ENCODE data around the gene ARL14EP.

Gene ARL14EP

GRCh38 chr11:30329150-30329940 lies 6.4 kb downstream of the ARL14EP start:
- DNase-seq = no peak

- no peak for DNase-seq
These were observed 10.5 kb downstream of the ARL14EP start for GRCh38 chr11:30333405-30333804.

DNA sequence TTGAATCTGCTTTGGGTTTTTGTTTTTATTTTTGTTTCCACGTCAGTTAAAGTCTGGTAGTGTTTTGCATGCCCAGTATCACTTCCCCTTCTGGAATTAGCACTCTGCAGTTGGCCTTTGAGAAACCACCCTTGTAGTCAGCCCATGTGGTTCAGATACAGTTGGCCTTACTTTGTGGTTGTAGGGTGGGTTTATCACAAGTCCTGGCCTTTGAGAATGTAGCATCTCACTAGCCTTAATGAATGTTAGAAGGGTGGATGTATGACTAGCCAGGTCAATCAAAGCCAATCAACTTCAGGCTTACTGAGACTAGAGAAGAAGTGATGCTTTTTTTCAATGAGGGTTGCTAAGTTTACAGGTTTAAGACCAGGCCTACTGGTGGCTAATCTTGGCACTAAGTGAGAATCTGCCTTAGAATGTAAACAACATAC lies 19.8 kb downstream of the ARL14EP start:
- no peak for DNase-seq

DNA sequence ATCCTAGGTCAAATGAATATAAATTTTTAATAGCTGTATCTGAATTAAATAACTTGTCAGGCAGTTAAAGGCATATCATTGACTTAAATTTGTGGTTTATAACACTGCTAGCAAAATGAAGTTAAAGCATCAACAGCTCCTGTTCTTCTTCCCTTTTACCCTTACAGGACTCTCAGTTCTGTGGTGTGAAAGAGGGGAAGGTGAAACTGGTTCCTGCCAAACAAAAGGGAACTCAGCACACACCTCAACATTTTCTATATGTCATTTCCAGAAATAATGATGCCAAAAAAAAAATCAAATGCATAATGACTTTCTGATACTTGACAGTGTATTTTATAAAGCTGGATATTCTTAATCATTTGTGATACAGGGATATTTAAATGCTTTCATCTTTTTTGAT lies 21.2 kb downstream of the ARL14EP start:
- no peak for DNase-seq

DNA sequence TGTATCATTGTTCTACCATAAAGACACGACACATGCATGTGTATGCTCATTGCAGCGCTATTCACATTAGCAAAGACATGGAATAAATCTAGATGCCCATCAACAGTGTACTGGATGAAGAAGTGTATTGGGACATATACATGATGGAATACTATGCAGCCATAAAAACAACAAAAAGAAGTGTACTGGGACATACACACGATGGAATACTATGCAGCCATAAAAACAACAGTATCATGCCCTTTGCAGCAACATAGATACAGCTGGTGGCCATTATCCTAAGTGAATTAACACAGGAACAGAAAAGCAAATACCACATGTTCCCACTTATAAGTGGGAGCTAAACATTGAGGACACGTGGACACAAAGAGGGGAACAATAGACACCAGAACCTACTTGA lies 22.7 kb downstream of the ARL14EP start:
- DNase-seq = no peak

- DNase-seq = no peak
These were observed 23.3 kb downstream of the ARL14EP start for GRCh38 chr11:30346068-30346688.

- DNase-seq = no peak
These were observed 25.1 kb downstream of the ARL14EP start for GRCh38 chr11:30348035-30348434.

DNA sequence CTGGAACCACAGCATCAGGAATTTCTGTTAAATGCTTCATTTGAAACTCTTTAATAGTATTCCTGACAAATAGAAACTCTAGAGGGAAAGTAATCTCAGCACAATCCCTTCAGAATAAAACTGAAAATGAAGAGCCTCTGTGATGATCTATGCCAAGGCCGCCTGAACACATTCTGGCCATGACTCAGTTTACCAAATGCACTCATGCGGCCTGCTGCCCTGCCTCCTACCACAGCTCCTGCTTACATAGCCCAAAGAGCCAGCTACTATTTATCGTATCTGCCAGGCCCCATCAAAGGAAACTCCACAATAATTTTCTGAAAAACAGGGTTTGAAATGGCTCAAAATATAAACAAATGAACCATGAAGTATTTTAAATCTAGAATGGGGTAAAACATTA lies 27.0 kb downstream of the ARL14EP start:
- no peak for DNase-seq

DNA sequence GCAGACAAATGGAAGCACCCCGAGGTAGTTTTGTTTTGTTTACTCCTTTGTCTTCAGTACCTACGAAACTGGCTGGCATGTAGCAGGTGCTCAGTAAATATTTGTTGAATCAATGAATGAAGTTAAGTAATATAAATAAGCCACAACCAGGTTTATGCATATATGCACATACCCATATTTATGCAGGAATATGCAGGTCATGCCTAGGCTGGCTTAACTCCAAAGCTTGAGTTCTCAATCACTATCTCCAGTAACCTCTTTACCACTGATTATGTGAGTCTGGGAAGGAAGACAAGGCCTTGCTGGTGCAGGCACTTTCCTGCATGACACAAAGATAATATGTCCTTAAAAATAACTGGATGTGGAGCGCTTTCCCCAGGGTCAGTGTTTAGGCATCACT lies 27.5 kb downstream of the ARL14EP start:
- no peak for DNase-seq

DNA sequence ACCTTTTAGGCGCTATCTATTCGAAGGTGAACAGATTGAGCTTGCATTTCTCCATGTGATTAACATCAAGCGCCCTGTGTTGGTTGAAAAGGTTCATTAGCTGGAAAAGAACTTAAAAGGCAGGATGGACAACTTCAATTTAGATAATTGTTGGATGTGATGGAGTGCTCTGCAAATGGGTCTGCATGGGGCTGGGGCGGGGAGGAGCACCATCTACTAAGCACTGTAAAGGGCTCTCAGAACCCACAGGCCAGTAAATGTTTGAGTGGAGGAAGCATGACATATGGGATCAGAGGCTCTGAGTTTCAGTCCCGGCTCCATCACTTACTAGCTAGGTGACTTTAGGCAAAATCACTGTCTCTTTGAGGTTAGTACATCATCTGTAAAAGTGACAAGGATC lies 28.2 kb downstream of the ARL14EP start:
- no peak for DNase-seq

- DNase-seq = no peak
These were observed 33.5 kb downstream of the ARL14EP start for GRCh38 chr11:30356391-30356790.

DNA sequence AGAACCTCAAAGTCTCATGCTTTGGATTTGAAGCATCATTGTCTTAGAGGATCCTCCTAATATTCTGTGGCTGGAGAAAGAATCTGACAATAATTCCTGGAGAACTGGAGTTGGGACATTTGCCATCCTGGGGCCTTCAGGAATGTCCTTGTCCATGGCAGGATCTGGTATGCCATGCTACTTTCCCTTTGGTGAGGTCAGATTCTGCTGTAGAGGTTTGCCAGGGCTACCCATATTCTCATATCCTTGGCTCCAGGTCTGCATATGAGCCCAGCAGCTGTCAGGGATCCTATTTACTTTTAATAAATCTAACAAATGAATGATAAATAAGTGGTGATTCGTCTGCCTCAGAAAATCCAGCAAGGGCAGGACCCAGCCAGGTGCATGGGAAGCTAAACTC lies 35.0 kb downstream of the ARL14EP start:
- no peak for DNase-seq

DNA sequence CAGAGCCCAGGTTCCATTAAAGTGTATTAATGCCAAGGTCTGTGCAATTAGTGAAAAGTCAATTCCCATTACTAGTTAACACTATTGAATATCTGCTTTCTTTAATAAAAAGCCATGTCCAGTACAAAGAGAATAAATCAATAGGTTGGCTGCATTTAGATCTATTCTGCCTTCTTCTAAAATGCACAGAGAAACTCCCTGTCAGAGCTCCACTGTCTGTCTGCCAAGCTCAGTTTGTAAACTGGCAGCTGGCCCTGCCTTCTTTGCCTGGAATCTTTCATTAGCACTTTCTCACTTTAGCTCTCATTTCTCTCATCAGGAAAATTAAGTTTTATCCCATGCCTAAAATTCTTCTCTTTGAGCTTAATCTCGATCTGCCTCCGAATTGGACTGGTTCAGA lies 35.6 kb downstream of the ARL14EP start:
- no peak for DNase-seq

GRCh38 chr11:30360741-30361140 lies 37.8 kb downstream of the ARL14EP start:
- no peak for DNase-seq

- no peak for DNase-seq
These were observed 41.4 kb downstream of the ARL14EP start for GRCh38 chr11:30364139-30364836.

- no peak for DNase-seq
These were observed 42.1 kb downstream of the ARL14EP start for GRCh38 chr11:30364837-30365482.

- DNase-seq = no peak
These were observed 43.1 kb downstream of the ARL14EP start for GRCh38 chr11:30365793-30366517.

DNA sequence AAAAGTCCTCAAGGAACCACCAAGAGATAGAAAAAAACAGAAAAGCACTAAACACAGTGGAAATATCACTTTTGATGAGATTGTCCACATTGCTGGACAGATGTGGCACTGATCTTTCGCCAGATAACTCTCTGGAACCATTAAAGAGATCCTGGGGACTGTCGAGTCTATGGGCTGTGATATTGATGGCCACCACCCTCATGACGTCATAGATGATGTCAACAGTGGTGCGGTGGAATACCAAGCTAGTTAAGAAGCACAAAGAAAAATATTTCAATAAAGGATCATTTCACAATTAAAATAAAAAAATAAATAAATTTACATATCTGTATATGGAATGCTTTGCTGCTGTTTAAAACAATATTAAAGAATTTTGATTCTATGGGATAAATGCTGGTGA lies 45.5 kb downstream of the ARL14EP start:
- DNase-seq = no peak

GRCh38 chr11:30370164-30370563 lies 47.3 kb downstream of the ARL14EP start:
- DNase-seq = no peak

DNA sequence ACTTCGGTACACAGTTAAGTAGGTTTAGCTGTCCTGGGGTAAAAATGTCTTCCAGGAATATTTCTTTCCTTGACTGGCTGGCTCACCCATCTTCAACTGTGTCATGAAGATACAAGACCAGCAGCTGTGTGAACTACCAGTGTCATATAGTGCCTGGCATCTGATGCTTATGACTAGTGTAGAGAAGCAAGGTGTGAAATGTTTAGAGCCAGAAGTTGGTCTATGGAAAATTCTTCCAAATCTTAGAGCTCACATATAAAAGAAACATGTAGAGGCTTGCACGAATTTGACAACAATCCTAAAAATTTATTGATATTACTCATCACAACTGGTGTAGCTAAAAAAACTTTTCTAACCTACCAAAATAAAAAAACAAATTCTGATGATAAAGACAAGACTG lies 54.4 kb downstream of the ARL14EP start:
- DNase-seq = no peak

DNA sequence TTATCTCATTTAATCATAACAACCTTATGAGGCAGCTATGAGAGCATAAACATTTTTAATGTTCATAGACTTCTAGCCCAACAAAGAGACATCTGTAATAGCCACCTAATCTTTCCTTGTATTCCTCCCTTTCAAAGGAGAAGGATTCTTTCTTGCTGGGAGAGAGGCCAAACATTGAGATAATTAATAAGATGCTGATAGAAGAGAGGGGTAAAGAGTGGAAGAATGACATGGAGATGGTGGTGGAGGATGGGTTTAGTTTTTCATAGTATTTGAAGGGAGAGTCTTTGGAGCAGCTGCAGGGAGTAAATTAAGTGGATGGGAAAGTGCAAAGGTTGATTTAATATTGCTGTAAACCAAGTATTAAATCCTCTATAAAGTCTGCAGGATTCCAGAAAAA lies 57.9 kb downstream of the ARL14EP start:
- no peak for DNase-seq

GRCh38 chr11:30381879-30382278 lies 59.0 kb downstream of the ARL14EP start:
- DNase-seq = no peak

Data from activated CD4-positive, CD25-positive, alpha-beta regulatory T cell (primary cell).